CD1c-positive myeloid dendritic cell (primary cell): ENCODE measurements around the gene C11orf54.

Experiments
- DNase-seq: peaks from one replicate; pipeline ENCODE4 v3.0.0-alpha.2; 2016; ENCODE audit errors: extremely low spot score

C11orf54 gene

DNA sequence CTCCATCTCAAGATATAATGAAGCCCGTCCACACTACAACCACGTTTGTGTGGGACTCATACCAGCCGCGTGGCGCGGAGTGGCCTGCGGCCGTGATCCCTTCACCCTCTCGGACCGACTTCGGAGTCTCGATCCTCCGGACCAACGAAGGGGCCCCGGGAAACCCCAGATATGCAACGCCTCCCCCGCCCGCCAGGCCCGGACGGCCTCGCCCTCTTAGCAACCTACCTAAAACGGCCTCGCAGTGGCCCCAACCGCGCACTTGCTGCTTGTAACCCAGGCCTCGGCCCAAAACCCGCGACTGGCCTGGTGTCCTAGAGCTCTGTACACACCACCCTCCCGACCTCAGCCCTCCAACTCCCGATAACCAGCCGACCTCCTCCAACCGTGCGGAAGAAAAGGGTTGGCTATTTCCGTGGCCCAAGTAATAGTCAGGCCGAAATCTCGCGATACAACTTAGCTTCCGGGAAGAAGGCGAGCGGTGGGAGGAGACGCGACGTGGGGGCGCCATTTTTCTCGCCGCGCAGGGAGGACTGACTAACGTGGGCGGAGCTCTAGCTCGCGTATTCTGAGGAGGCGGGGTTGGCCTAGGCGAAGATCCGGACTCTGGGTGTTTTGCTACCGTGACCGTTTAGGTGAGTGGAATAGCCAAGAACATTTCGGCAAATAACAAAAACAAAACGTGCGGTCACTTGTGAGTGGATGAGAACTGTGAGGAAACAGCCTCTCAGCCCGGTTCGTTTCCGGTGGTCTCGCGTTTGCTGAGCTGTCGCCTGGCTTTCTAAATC is at the start of gene C11orf54, which contains the start of gene TAF1D:
Gene C11orf54, plus strand, starts transcription at position 579 of the 788 bp plus-strand sequence. CDS start 5,722 bp downstream, outside the sequence.
Gene TAF1D, minus strand, starts transcription at position 402 of the 788 bp plus-strand sequence. CDS start 2,191 bp downstream, outside the sequence.
- DNase-seq: peak; percentile 100

- DNase-seq: no peak
These were observed 47.4 kb upstream of the C11orf54 start for GRCh38 chr11:93694109-93694508.

- DNase-seq: no peak
These were observed 46.9 kb upstream of the C11orf54 start for GRCh38 chr11:93694557-93694956.

DNA sequence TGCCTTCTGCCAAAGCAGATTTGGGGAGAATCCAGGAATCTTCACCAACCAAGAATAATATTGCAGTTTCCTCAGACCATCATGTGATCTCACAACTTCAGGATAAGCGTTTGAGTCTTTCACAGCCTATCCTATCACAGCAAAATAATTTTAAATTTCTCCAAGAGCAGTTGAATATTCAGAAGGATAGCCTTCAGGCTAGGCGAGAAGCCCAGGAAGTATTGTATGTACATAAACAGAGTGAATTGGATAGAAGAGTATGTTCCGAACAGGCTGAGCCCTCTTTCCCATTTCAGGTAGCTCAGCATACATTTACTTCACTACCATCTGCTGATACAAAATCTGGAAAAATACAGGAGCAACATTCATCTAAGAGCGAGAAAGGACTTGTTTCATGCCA is 43.9 kb upstream of the C11orf54 start:
- no peak for DNase-seq

GRCh38 chr11:93700830-93701229 is 40.6 kb upstream of the C11orf54 start:
- no peak for DNase-seq

DNA sequence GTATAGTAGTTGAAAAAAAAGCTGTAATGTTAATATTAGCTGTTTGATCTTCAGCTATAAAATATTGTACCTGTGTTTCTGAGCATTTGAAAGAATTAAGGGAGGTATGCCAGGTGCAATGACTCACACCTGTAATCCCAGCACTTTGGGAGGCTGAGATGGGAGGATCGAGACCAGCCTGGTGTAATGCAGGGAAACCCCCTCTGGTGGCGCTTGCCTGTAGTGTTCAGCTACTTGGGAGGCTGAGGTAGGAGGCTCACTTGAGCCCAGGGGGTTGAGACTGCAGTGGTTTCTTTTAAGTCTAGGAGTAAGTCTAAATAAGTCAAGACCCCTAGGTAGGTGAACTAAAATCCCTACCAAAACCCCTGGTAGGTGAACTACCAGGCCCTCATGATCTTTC is 37.2 kb upstream of the C11orf54 start:
- no peak for DNase-seq

- DNase-seq: no peak
These were observed 31.2 kb upstream of the C11orf54 start for GRCh38 chr11:93710239-93710638.

DNA sequence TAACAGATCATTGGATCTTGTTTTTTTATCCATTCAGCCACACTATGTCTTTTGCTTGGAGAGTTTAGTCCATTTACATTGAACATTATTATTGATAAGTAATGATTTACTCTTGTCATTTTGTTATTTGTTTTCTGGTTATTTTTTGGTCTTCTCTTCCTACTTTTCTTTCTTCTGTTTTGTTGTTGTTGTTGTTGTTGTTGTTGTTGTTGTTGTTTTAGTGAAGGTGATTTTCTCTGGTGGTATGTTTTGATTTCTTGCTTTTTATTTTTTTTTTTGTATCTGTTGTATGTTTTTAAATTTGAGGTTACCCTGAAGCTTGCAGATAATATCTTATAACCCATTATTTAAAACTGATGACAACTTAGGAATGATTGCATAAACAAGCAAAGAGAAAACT is 28.8 kb upstream of the C11orf54 start:
- no peak for DNase-seq

- no peak for DNase-seq
These were observed 25.6 kb upstream of the C11orf54 start for GRCh38 chr11:93715797-93716396.

DNA sequence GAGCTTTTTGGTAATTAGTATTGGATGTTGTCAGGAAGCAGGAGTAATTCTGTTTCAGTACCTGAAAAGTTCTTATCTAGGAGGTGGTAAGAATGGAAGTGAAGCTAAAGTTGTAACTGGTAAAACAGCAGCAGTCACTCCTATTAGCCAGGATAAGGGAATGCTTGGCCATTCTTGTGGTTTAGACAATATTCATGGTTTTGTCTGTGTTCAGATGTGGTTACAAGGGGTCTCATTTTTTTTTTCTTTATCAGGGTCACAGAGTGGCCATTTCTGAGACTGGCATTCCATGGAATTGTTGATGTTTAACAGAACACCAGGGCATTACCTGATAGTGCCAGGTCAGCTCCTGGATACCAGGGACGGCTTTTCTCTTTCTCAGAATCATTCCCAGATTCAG is 24.0 kb upstream of the C11orf54 start:
- no peak for DNase-seq

DNA sequence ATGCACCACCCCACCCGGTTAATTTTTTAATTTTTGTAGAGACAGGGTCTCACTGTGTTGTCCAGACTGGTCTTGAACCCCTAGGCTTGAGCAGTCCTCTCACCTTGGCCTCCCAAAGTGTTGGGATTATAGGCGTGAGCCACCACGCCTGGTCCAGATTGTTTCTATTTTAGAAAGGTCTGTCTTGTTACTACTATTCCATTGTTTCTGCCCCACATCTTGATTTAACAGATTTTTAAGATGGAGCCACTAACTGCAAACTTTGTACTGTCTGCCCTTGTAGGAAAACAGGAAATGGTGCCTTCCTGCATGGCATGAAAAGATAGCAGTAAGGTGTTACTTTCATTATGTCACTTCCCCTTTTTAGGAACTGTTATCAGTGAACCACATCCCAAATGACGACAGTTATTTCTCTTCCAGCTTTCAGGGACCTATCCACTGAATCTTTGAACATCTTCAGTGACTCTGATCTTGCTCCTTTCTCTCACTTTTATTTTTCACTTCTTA is 23.4 kb upstream of the C11orf54 start:
- DNase-seq: peak; percentile 41

GRCh38 chr11:93719310-93719709 is 22.2 kb upstream of the C11orf54 start:
- DNase-seq: no peak

DNA sequence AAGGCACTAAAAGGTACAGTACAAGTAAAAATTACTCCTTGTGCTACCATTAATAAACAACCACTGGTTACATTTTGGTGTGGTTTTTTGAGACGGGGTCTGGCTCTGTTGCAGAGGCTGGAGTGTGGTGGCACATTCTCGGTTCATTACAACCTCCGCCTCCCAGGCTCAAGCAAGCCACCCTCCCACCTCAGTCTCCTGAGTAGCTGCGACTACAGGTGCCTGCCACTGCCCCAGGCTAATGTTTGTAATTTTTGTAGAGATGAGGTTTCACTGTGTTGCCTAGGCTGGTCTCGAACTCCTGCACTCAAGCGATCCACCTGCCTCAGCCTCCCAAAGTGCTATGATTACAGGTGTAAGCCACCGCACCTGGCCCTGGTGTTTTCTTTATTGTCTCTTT is 20.9 kb upstream of the C11orf54 start:
- DNase-seq: no peak

- DNase-seq: no peak
These were observed 17.4 kb upstream of the C11orf54 start for GRCh38 chr11:93724089-93724488.

GRCh38 chr11:93727985-93728791 is 13.3 kb upstream of the C11orf54 start:
- no peak for DNase-seq

- no peak for DNase-seq
These were observed 12.7 kb upstream of the C11orf54 start for GRCh38 chr11:93728792-93729128.

DNA sequence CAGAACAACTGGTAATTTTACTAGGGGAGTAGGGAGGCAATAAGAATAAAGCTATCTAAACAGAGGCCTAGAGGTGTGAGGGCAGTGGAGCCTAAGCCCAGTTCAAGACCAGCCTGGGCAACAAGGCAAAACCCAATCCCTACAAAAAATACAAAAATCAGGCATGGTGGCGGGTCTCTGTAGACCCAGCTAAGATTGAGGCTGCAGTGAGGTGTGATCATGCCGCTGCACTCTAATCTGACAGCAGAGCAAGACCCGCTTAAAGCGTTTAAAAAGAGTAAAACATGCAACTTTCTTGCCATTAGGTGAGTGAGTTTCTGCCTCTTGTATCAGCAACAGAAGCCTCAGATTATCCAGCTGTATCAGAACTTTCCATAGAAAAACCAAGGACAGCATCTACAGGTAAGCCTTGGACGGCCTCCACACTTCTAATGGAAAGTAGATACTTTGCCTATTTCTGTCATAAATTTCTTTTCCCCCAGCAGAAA is 12.3 kb upstream of the C11orf54 start:
- DNase-seq: no peak

DNA sequence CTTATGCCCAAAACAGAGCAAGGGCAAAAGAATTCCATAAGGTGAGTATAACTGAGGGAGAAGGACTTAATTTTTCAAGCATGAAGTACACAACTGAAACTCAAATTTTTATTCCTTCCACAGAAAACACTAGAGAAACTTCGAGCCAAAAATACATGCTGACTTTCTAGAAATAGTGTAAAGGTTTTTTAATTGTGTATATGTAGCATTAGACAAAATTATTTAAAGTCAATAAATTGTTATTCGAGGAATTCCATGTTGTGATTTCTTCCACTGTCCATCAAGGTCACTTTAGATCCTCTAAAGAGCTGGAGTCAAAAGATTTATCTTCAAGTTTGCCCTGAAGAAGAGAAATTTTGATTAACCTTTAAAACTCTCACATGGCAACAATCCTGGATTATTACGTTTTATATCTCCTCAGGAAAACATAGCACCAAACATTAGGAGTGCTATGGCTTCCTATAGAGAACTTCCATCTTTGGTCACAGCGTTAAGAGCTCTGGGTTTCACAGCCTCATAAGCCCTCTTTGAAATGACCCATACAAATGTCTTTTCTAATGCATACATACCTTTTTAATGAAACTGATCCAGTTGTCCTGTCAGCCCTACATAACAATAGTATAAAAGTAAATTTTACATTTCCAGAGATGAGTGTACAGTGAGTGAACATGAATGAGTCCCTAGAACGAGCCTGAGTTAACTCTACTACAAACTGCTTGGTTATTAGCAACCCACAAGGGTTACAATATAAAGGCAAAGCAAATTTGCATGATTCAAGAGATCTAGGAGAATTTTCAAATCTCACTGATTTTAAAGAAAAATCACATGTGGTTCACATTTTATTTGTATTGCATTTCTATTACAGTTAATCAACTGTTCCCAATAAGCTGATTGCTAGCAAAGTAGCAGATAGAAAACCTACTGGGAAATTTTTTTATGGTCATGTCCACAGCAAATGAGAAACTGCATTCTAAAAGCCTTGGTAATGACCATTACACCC is 11.1 kb upstream of the C11orf54 start:
- no peak for DNase-seq

GRCh38 chr11:93732237-93732892 is 9.1 kb upstream of the C11orf54 start:
- no peak for DNase-seq

DNA sequence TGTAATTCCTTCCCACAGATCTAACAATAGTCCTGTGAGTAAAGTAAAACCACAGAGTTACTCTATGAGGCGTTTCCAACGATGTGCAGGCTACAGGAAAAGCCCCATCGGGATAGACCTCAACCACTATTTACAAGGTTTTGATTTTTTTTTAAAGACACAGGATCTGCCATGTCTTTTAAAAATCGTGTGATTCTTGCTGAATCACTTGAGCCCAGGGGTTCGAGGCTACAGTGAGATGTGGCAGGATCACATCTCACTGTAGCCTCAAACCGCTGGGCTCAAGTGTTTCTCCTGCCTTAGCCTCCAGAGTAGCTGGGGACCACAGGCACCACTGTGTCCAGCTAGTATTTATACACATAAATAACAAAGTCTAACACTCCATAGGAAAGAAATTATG is 8.0 kb upstream of the C11orf54 start:
- DNase-seq: no peak
